ENCODE results near the gene RPS26.

DNA sequence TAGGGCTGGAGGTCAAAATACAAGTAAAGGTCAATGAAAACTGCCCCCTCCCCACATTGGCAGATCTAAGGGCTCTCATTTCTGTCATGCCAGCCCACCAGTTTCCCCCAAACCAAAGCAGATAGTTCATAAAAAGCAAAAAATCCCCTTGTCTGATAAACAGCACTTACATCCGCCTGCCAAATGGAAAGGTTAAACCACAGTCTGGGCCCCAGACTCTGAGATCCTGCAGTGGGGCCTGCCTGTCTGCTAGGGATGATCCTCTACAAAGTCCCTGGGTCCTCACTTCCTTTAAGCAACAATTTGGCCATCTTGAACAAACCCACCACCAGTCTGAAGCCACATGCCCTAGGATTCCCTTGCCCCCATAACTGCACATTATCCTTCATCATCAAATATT is 9.7 kb upstream of the RPS26 start:
- TF ChIP-seq, protein P1, sequence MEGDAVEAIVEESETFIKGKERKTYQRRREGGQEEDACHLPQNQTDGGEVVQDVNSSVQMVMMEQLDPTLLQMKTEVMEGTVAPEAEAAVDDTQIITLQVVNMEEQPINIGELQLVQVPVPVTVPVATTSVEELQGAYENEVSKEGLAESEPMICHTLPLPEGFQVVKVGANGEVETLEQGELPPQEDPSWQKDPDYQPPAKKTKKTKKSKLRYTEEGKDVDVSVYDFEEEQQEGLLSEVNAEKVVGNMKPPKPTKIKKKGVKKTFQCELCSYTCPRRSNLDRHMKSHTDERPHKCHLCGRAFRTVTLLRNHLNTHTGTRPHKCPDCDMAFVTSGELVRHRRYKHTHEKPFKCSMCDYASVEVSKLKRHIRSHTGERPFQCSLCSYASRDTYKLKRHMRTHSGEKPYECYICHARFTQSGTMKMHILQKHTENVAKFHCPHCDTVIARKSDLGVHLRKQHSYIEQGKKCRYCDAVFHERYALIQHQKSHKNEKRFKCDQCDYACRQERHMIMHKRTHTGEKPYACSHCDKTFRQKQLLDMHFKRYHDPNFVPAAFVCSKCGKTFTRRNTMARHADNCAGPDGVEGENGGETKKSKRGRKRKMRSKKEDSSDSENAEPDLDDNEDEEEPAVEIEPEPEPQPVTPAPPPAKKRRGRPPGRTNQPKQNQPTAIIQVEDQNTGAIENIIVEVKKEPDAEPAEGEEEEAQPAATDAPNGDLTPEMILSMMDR (IDR thresholded peaks at IDR 0.05), result no peak
- TF ChIP-seq POLR2AphosphoS5 (IDR thresholded peaks at IDR 0.05; ENCODE audit: low read depth, low read length) (no peak), TCF7L2 (IDR thresholded peaks at IDR 0.05; ENCODE audit: low read depth, low read length) (no peak)
- TF ChIP-seq, protein P2, sequence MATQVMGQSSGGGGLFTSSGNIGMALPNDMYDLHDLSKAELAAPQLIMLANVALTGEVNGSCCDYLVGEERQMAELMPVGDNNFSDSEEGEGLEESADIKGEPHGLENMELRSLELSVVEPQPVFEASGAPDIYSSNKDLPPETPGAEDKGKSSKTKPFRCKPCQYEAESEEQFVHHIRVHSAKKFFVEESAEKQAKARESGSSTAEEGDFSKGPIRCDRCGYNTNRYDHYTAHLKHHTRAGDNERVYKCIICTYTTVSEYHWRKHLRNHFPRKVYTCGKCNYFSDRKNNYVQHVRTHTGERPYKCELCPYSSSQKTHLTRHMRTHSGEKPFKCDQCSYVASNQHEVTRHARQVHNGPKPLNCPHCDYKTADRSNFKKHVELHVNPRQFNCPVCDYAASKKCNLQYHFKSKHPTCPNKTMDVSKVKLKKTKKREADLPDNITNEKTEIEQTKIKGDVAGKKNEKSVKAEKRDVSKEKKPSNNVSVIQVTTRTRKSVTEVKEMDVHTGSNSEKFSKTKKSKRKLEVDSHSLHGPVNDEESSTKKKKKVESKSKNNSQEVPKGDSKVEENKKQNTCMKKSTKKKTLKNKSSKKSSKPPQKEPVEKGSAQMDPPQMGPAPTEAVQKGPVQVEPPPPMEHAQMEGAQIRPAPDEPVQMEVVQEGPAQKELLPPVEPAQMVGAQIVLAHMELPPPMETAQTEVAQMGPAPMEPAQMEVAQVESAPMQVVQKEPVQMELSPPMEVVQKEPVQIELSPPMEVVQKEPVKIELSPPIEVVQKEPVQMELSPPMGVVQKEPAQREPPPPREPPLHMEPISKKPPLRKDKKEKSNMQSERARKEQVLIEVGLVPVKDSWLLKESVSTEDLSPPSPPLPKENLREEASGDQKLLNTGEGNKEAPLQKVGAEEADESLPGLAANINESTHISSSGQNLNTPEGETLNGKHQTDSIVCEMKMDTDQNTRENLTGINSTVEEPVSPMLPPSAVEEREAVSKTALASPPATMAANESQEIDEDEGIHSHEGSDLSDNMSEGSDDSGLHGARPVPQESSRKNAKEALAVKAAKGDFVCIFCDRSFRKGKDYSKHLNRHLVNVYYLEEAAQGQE (IDR thresholded peaks at IDR 0.05; ENCODE audit: insufficient read depth in 1 of 2, low read depth in 2 of 2, low read length in 1 of 2), result no peak
